Hepatocyte (in vitro differentiated cells): ENCODE measurements around the gene AQP12A. TPM values are rescaled to one million over a fixed set of nuclear protein-coding genes. Genes with fewer than 3 reads are reported as not detected.

Source experiments
- DNase-seq: peaks from one replicate; pipeline ENCODE4 v3.0.0-alpha.2; 2016; ENCODE audit warnings: low spot score
- H2AFZ ChIP-seq: fragments of 200-600 bp; sonication (generic); 2 replicates; pipeline ENCODE4 v1.6.0; 2016; ENCODE audit warnings: antibody characterized with exemption, mild to moderate bottlenecking
- H3K27ac ChIP-seq: fragments of 200-600 bp; sonication (generic); 2 replicates; pipeline ENCODE4 v1.5.1; 2016; ENCODE audit warnings: mild to moderate bottlenecking
- H3K27me3 ChIP-seq: fragments of 200-600 bp; sonication (generic); 2 replicates; pipeline ENCODE4 v1.6.1; 2016
- H3K36me3 ChIP-seq: fragments of 200-600 bp; sonication (generic); replicated peaks from 2 replicates; pipeline ENCODE4 v1.5.1; 2016; ENCODE audit warnings: low read depth; ENCODE audit not compliant: insufficient read depth
- H3K4me1 ChIP-seq: fragments of 200-600 bp; sonication (generic); 2 replicates; pipeline ENCODE4 v1.5.1; 2016; ENCODE audit warnings: mild to moderate bottlenecking, moderate library complexity; ENCODE audit not compliant: insufficient read depth
- H3K4me2 ChIP-seq: fragments of 200-600 bp; sonication (generic); 2 replicates; pipeline ENCODE4 v1.6.0; 2016
- H3K4me3 ChIP-seq: fragments of 200-600 bp; sonication (generic); 2 replicates; pipeline ENCODE4 v1.5.1; 2016; ENCODE audit warnings: mild to moderate bottlenecking
- H3K79me2 ChIP-seq: fragments of 200-600 bp; sonication (generic); 2 replicates; pipeline ENCODE4 v1.6.0; 2017; ENCODE audit warnings: mild to moderate bottlenecking
- H3K9me2 ChIP-seq: fragments of 200-600 bp; sonication (generic); replicated peaks from 2 replicates; pipeline ENCODE4 v1.6.0; 2017; ENCODE audit warnings: mild to moderate bottlenecking; ENCODE audit not compliant: insufficient read depth
- H3K9me3 ChIP-seq: fragments of 200-600 bp; sonication (generic); 2 replicates; pipeline ENCODE4 v1.5.1; 2016; ENCODE audit warnings: low read depth, mild to moderate bottlenecking
- H4K20me1 ChIP-seq: fragments of 200-600 bp; sonication (generic); 2 replicates; pipeline ENCODE4 v1.6.0; 2016; ENCODE audit warnings: mild to moderate bottlenecking; ENCODE audit not compliant: insufficient read depth, poor library complexity, severe bottlenecking
- CTCF ChIP-seq: fragments of 200-600 bp; sonication (generic); IDR thresholded peaks from 2 replicates; pipeline ENCODE4 v1.5.1; 2016; ENCODE audit warnings: antibody characterized with exemption, mild to moderate bottlenecking; ENCODE audit not compliant: poor library complexity
- EZH2 ChIP-seq: fragments of 200-600 bp; sonication (generic); IDR thresholded peaks from 2 replicates; pipeline ENCODE4 v1.6.1; 2016; ENCODE audit warnings: antibody characterized with exemption, mild to moderate bottlenecking, borderline replicate concordance
- EZH2phosphoT487 ChIP-seq: fragments of 200-600 bp; sonication (generic); IDR thresholded peaks from one replicate; pipeline ENCODE4 v1.6.1; 2018; ENCODE audit warnings: antibody characterized with exemption, mild to moderate bottlenecking, low read depth, moderate library complexity; ENCODE audit not compliant: unreplicated experiment, severe bottlenecking
- WGBS: methylation state at CpG from one replicate; pipeline ENCODE4 v1.1.6; 2016; ENCODE audit warnings: low lambda C conversion rate; ENCODE audit errors: missing lambda C conversion rate; 5-methylcytosine and 5-hydroxymethylcytosine counted together
- polyA plus RNA-seq: library from polyadenylated mRNA; unstranded; fragments of >200 nt; fragmentation: Nextera tagmentation; extraction: Ambion mirVana; gene quantifications from 2 replicates; pipeline ENCODE4 v1.2.1, GENCODE V29; 2016
- total RNA-seq: library from RNA; depleted of rRNA; stranded (reverse); fragments of >200 nt; gene quantifications from 2 replicates; pipeline ENCODE4 v1.2.3, GENCODE V29; 2014

AQP12A gene
- total and polyA plus RNA-seq, 2 experiments from 2014 or later: not detected

- Histone ChIP-seq H3K36me3 (no peaks in the 10 kb centered on the region), H3K9me2 (no peaks in the 10 kb centered on the region), H3K79me2 (no peaks in the 10 kb centered on the region), H3K27ac (no peak overlapping the region), H3K4me1 (no peaks in the 10 kb centered on the region), H2AFZ (no peak overlapping the region), H3K4me2 (no peak overlapping the region), H4K20me1 (no peaks in the 10 kb centered on the region), H3K27me3 (no peaks in the 10 kb centered on the region), H3K4me3 (no peak overlapping the region), H3K9me3 (no peaks in the 10 kb centered on the region)
- no peak for DNase-seq
- TF ChIP-seq EZH2 (no peak), CTCF (no peak), EZH2phosphoT487 (no peak)
- 91% methylated on average over 14 of the region's 14 CpGs for WGBS
These were observed 35.8 kb downstream of the AQP12A start for GRCh38 chr2:240727439-240727838.

GRCh38 chr2:240727913-240728312 lies 36.2 kb downstream of the AQP12A start:
- H3K4me2 ChIP-seq: no peak overlapping the region
- H3K4me3 ChIP-seq: no peak overlapping the region
- DNase-seq: no peak
- no peaks in the 10 kb centered on the region for H3K36me3 ChIP-seq
- H3K27me3 ChIP-seq: no peaks in the 10 kb centered on the region
- no peaks in the 10 kb centered on the region for H3K9me3 ChIP-seq
- no peaks in the 10 kb centered on the region for H3K9me2 ChIP-seq
- H3K4me1 ChIP-seq: no peaks in the 10 kb centered on the region
- no peak overlapping the region for H2AFZ ChIP-seq
- WGBS: 94% methylated on average over 13 of the region's 15 CpGs
- no peaks in the 10 kb centered on the region for H3K79me2 ChIP-seq
- H3K27ac ChIP-seq: no peak overlapping the region
- no peak for TF ChIP-seq EZH2phosphoT487
- TF ChIP-seq CTCF: no peak
- TF ChIP-seq EZH2: no peak
- H4K20me1 ChIP-seq: no peaks in the 10 kb centered on the region

GRCh38 chr2:240728361-240728760 lies 36.7 kb downstream of the AQP12A start:
- no peak for DNase-seq
- Histone ChIP-seq H2AFZ (no peak overlapping the region), H3K36me3 (no peaks in the 10 kb centered on the region), H3K4me1 (no peaks in the 10 kb centered on the region), H3K9me3 (no peaks in the 10 kb centered on the region), H4K20me1 (no peaks in the 10 kb centered on the region), H3K27ac (no peak overlapping the region), H3K4me2 (no peak overlapping the region), H3K27me3 (no peaks in the 10 kb centered on the region), H3K79me2 (no peaks in the 10 kb centered on the region), H3K4me3 (no peak overlapping the region), H3K9me2 (no peaks in the 10 kb centered on the region)
- WGBS: 97% methylated on average over 10 of the region's 10 CpGs
- TF ChIP-seq EZH2: no peak
- TF ChIP-seq CTCF: no peak
- no peak for TF ChIP-seq EZH2phosphoT487

- no peaks in the 10 kb centered on the region for H3K36me3 ChIP-seq
- H3K27me3 ChIP-seq: no peaks in the 10 kb centered on the region
- H3K9me3 ChIP-seq: no peaks in the 10 kb centered on the region
- H3K79me2 ChIP-seq: no peaks in the 10 kb centered on the region
- no peaks in the 10 kb centered on the region for H4K20me1 ChIP-seq
- H3K4me2 ChIP-seq: no peak overlapping the region
- no peaks in the 10 kb centered on the region for H3K4me1 ChIP-seq
- H2AFZ ChIP-seq: no peak overlapping the region
- H3K4me3 ChIP-seq: no peak overlapping the region
- H3K27ac ChIP-seq: no peak overlapping the region
- WGBS: 56% methylated on average over 7 of the region's 7 CpGs
- DNase-seq: peak; percentile 44
- no peaks in the 10 kb centered on the region for H3K9me2 ChIP-seq
- TF ChIP-seq EZH2phosphoT487 (no peak), CTCF (no peak), EZH2 (no peak)
These were observed 37.2 kb downstream of the AQP12A start for GRCh38 chr2:240728827-240729226.
